ENCODE measurements around the gene STXBP2.

DNA sequence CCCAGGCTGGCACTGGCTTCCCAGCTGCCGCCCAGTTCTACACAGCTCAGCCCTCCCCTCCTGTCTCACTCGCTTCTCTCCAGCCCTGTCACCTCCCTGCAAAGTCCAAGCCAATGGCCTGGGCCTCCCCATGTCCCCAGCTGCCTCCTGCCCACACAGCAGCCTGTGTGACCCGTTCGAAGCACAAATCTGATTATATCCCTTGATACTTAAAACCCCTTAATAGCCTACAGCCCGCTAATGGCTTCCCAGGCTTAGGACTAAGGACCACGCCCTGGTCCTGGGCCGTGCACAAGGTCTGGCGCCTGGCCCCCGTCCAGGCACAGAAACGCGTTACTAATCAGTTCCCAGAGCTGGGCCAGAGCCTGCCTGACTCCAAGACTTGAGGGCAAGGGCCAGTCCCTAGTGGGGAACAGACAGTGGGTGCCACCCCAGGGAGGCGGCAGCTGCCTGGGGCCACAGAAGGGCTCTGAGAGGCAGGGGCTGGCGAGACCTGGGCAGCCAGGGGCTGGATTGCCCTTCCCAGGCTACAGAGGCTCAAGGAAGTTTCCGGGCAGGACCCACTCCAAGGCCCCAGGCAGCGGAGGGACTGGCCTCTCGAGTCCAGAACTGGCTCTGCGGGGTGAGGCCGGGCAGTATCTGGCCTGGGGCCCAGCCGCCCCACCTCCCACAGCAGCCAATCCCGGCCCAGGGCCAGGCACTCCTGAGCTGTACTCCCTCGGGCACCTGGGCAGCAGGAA lies 18.0 kb upstream of the STXBP2 start:
- TF ChIP-seq CTCF (IDR thresholded peaks at IDR 0.05): no peak
- TF ChIP-seq ZFX (IDR thresholded peaks at IDR 0.05; ENCODE audit: borderline replicate concordance): no peak

Measured in 22Rv1 (cell line).